Right lung (tissue), 5 donors: ENCODE data around the gene UROC1. TPM values are rescaled to one million over a fixed set of nuclear protein-coding genes. Genes with fewer than 3 reads are reported as not detected.

ENCODE experiments used
- DNase-seq, 2 donors: peaks; one replicate each; pipeline ENCODE4 v3.0.0-alpha.2; 2013
- polyA plus RNA-seq, 5 donors: library from polyadenylated mRNA; unstranded; fragments of 120-200 nt; gene quantifications; one replicate each; pipeline versions ENCODE4 v1.2.1 to v1.2.3, GENCODE V29; 2013; ENCODE audit warnings: inconsistent platforms in 1 of 5, low replicate concordance in 1 of 5; ENCODE audit not compliant: insufficient read length in 5 of 5, insufficient read depth in 1 of 5

The UROC1 gene
- polyA plus RNA-seq, 5 donors, result 0.08 to 0.23 (median 0.17) TPM; not detected in 1

DNA sequence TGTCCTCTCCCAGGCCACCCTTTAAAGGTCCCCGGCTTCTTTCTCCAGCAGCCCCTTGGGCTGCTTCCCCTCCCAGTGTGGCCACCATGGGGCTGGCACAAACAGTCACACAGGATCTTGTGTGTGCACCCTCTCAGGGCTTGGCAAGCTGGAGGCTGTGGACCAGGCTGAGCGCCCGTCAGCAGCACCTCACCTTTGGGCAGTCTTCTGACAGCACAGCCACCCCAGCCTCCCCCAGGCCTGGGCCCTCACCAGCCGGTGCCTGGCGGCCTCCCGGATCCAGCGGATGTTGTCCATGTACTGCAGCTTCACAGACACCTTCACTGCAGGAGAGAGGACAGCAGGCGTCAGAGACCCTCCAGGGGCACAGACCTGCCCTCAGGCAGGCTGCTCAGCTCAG lies 21.8 kb downstream of the UROC1 start:
- DNase-seq, result no peak

DNA sequence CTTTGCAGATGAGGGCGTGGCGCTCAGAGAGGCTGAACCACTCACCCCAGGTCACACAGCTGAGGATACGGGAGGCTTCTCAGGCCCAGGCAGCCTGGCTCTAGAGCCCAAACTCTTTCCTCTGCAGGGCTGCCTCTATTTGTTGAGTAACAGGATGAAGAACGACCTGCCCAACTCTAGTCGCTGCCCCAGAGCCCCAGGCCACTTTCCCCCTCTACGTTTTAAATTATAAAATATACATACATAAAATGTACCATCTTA lies 22.7 kb downstream of the UROC1 start:
- DNase-seq, result no peak

DNA sequence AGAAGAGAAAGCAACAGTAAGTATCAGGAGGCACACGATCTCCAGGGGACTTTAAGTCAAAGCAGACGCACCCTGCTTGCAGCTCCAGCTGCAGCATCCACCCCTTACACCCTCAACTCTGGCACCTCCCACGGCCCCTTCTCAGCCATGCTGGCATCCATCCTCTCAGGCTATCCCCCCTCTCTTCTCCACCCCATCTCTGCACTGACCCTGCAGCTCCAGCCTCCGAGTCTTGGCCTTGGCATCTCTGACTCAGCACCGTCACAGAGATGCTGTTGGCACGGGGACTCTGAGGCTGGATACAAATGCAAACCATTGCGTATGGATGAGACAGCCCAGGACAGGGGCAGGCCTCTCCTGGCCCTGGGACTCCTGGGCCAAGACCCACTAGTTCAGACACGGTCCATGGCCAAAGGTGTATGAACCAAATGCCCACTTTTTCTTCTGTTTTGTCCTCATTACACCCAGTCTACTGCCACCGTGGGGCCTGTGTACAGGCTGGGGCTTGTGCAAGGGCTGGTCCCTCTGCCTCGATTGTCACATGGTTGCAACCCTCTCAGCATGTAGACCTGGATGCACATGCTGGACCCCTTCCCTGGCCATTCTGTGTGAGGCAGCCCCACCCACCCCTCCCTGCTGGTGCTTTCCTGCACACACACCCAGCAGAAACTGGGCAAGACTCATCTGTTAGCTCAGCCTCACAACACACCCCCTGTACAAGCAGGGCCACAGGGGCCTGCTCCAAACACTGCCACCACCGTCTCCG lies 23.2 kb downstream of the UROC1 start:
- no peak for DNase-seq

DNA sequence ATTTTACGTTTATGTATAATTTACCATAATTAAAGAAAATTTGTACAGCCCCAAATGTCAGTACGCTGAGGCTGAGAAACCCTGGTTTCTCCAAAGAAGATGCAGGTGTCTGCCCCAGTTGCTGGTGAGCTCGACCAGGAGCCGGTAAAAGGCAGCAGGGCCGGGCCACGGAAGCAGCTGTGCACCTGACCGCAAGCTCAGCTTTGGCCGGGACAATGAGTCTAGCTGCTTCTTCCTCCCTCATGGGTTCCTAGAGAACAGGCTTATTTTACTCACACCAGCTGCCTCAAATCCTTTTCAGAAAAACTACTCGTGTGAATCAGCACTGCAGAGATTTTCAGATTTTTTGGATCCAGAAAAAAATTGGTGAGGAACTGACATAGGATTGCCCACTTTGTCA lies 23.8 kb downstream of the UROC1 start:
- no peak for DNase-seq

DNA sequence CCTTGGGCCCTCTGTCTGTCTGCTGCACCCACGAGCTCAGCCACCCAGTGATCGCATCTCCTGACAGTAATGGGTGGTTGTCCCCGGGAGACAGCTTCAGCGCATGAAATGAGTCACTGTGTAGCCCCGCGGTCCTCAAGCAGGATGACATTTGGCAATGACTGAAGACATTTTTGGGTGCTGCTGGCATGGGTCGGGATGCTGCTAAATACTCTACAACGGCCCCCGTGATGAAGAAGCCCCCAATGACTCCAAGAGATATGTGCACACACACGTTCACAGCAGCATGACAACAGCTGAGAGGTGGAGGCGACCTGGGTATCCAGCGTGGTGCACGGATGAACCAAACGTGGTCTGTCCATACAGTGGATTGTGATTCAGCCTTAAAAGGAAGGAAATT lies 24.5 kb downstream of the UROC1 start:
- DNase-seq, result no peak

DNA sequence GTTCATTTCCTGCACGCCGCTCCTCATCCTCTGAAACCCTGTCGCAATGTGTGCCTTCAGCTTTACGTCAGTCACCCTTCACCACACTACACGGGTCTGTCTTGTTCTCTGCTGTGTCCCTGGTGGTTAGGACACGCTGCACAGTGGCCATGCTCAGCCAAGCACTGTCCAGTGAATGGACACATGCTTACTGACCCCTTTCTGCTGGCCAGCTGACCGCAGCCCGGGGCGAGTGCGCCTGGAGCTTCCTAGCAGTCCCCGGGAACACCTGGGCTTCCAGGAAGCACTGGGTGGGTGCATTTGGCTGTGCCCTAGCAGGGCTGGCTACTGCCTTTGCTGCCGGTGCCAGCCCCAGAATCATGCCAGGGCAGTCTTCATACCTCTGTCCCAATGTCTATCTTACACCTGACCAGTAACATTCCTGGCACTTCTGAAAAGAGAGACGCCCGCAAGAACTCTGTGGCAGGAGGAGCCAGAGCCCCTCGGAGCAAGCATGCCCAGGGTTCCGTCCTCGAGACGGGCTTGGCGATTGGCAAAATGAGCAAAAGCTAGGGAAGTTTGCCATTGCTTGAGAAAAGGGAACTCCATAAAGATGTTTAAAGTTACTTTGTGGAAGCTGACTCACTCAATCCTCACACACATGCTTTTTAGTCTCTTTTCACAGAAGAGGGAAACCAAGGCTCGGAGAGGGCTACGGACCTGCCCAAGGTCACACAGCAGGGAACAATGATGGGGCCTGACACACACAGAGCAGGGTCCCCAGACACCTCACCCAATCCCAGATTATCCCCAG lies 26.2 kb downstream of the UROC1 start:
- no peak for DNase-seq

DNA sequence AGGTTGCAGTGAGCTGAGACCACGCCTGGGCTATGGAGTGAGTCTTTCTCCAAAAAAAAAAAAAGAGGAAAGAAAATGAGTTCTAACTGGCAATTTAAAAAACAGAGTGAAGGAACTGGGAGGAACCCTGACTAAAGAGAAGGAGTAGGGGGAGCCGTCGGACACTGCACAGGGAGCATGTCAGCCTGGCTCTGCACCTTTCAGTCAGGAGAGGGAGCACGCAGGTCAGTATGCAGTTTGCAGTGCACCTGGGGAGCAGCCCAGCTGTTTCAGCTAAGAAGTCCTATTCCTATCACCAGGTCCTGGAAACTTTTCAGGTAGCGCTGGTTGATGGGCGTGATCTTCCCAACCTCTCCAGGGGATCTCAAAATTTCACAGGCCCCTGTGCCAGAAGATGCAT lies 27.0 kb downstream of the UROC1 start:
- no peak for DNase-seq

DNA sequence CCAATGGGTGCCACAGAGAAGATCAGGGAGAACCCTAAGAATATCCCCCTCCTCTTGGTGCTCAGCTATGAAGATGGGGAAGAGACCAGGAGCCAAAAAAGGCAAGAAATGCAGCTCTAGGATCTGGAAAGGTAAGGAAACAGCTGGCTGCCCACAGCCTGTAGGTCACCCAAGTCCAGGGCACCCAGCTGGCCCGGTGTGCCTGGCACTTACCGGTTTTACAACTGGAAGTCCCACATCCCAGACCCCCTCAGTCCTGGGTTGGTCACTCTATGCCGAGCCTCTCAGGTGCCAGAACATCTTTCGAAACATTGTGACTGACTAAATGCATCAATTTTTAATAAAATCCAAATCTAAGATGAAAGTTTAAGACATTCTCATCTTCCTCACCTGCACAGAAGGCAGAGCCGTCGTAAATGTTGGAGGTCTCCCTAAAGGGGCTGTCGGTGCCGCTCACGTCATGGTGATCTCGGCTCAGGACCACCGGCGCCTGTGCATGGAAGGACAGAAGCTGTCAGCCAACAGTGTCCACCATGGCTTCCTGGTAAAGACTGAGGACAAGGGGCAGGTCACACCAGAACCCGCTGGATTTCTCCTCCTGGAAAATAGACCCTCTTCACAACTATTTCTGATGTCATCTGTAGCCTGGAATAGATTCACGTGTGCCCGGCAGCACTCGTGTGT lies 28.5 kb downstream of the UROC1 start:
- DNase-seq, result no peak

DNA sequence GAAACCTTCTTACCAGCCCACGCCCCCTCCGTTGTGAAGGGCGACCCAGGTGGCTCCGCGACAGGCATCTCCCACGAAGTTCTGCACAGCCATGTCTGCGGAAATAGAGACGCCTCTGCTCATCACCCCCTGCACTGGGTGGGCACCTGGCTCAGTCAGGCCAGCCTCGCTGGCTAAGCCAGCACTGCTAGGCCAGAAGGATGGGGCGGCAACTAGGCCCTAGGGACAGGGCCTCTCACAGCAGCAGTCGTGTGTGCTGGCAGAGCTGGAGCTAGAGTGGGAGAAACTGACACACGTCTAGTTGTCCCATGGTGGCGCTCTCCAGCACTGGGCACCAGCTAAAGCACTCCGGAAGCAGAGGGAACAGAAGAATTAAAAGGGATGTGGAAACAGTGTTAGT lies 29.4 kb downstream of the UROC1 start:
- DNase-seq, result no peak

DNA sequence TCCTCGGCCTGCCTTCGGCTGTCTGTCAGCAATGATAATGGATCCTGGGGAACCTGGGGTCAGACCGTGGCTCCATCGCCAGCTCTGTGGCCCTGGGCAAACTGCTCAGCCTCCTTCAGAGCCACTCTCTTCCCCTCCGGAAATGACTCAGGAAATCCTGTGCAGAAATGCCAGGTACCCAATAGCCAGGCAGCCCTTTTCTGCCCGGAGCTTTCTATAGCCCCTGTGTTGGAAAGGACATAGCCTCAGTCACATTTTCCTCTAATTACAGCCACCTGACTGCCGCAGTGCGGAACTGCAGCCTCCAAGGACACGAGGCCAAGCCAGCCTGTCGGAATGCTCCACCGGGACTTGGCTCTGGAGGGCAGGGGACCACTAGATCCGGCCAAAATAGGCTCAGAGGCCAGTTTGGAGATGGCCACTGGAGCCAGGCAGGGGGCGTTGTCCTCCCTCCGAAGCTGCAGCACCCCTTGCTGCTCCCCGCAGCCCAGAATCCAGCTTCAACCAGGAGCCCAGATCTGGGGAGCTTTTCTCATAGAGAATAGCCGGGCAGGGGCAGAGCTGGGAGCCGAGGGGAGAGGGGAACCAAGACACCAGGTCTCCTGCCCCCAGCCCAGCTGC lies 30.3 kb downstream of the UROC1 start:
- no peak for DNase-seq

DNA sequence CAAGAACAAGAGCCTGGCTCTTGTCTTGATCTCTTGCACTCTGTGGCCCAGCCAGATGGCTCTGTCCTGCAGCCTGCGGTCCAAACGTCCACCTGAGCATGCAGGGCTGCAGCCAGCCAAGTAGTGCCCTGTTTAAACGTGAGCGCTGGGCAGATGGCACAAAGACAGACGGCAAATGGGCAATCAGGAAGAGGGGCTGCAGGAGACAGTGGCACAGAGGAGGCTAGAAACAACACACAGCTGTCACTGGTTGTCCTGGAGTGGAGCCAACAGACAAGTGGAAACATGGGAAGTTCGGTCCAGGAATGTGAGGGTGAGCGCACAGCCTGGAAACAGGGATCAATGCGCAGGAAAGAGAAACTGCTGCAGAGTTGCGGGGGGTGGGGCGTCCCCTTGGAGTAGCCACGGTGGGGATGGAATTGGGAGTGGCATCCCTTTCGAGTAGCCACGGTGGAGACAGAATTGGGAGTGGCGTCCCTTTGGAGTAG lies 31.2 kb downstream of the UROC1 start:
- no peak for DNase-seq

DNA sequence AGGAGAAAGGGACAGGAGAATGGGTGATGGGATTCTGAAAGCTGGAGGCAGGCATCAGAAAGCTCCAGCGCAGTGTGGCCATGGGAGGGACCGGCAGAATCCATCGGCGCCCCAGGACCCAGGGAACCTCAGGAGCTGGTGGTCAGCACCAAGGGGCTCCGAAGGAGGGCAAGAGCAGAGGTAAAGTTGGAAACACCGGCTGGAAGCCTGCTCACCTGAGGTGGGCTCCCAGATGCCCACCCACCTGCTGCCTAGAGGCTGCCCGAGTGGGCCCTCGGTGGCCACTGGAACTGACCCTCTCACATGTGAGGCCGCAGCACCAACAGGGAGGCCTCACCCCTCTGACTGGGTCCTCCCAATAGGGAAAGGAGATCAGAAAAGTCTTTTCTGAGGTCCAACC lies 31.6 kb downstream of the UROC1 start:
- no peak for DNase-seq

DNA sequence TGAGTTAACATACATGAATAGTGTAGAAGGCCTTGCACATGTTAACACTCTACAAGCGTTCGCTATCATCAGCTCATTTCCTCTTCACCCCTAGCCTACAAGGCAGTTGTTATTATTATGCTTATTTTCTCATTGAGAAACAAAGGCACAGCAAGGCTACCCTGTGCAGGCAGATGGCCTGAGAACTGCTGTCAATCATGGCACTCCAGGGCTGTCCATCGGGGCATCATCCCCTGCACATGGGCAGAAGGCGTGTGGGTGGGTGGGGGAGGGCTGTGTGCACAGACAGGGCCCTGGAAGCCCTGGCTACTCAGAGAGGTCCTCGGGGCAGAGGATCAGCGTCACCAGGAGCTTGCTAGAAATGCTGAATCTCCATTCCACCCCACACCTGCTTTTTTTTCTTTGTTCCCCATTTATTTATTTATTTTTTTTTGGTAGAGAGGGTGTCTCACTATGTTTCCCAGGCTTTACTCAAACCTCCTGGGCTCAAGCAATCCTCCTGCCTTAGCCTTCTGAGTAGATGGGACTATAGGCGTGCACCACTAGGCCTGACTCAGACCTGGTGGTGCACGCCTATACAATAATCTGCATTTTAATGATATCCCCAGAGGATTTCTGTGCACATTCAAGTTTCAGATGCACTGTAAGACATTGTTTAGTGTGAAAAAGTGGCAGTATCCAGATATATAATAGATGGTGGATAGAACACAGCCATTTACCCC lies 32.2 kb downstream of the UROC1 start:
- DNase-seq, result no peak

DNA sequence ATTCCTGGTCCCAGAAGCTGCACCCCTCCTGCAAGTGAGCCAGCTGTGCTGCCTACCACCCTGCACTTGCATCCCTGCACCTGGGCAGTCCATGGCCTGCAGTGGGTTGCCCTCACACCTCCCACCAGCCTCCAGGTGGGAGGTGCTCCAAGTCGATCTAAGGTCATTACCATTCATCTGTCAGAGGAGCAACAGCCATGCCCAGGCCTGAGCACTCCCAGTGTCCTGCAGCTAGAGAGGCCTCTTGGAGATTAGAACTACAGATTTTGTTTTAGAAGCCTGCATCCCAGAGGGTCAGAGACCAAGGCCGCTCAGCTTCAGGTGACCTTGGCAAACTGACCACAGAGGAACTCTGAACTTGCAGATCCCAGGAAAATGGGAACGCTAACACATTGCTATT lies 32.9 kb downstream of the UROC1 start:
- DNase-seq, result no peak

DNA sequence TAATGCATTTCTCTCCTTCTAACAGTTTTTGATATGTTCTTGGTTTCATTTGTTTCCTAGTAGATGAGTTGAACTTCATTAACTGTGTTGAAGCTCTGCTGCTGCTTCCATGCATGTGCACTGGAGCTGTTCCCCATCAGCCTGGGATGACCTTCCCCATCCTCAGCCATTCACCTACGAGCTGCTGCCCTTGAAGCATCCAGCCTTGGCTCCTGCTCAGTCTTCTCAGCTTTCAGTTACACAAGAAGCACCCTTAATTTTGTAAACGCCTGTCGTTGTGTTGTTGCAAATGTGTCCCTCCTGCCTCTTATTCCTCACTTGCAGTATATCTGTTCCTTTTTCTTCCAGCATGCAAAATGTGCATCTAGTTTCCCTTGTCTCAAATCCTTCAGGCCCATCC lies 33.4 kb downstream of the UROC1 start:
- no peak for DNase-seq

DNA sequence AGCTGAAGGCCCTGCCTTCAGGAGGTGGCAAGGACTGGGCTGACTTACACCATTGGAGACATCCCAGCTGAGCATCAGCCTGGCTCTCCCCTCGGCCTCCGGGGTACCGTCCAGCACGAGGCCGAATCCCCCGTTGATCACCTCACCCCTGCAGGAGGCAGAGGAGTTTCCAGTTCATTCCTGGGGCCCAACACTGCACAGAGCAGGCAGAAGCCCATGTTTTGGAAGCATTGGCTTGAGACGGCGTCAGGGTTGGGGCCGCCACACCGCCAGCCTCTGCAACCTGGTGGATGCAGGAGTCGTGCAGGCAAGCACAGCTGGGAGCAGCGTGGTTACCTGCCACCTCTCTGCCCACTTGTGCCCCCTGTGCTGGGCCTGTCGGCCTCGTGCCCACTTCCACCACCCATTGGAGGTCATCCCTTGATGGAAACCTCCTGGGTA lies 34.2 kb downstream of the UROC1 start:
- DNase-seq, result no peak

DNA sequence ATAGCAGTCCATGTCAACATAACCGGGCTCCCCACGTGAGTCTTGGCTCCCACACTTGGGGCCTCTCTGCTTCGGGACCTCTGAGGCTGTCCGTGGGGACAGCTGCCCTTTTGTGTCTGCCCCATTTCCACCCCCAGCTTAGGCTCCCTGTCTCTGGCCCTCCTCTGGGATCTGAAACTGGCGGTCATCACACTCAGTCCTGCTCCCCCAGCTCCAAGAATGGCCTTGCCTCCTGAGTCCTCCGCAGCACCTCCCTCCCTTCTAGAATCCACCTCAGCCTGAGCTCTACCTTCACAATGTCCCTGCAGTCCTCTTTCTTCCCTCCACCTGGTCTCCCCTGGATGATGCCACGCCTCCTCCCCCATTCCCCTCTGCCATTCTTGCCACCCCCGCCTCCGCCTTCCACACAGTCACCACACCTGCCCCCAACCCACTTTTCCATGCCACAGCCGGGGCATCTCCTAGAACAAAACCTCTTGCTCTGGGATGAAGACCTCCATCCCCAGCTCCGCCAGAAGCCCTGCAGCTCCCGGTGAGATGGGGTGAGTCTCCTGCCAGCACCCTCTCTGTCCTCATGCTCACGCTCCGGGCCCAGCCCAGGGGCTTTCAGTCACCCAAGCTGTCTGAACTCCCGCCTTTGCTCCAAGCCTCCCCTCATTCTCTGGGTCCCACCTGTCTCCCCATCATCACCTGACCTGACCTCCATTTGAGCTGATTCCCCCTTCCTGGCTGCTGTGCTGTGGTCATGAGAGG lies 34.9 kb downstream of the UROC1 start:
- DNase-seq, result no peak

DNA sequence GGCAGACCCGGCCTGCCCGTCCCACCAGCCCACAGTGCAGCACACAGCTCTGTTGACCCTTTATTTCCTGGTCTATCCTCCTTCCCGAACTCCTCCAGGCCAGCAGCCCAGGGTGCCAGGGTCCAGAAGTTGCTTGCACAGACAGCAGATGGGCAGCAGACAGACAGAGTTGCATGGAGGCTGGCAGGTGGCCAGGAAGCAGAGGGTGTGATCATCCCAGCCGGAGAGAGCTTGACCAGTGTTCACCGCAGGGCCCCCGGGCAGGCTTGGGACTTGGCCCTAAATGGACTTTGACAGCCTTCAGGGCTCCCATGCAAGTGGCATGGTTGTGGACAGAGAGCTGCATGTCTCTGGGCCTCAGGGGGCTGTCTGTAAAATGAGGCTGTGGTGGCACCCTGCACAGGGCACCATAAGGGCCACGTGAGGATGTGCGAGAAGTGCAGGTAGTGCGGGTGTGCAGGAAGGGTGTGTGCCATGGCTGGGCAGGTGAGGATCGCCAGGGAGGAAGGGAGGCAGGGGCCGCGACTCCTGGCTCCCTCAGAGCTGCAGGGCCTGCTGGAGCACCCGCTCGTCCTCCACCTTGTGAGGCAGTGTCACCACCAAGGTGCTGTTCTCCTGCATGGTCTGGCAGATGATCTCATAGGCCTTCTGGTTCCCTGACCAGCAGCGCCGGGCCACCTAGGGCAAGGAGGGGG lies 35.6 kb downstream of the UROC1 start:
- DNase-seq, result no peak

DNA sequence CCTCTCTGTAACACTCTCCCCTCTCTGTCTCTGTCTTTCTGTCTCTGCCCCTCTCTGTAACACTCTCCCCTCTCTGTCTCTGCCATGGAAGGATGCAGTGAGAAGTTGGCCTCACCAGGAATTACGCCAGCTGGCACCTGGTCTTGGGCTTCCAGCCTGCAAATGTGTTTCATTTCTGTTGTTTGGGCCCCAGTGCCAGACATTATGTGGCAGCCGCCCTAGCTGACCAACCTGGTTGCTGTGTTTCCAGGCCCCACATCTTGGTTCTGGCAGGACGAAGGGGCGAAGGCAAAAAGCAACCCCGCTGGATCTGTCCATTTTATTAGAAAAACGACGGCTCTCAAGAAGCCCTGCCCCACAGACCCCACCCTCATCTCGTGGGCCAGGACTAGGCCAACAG lies 36.7 kb downstream of the UROC1 start:
- DNase-seq, result no peak

DNA sequence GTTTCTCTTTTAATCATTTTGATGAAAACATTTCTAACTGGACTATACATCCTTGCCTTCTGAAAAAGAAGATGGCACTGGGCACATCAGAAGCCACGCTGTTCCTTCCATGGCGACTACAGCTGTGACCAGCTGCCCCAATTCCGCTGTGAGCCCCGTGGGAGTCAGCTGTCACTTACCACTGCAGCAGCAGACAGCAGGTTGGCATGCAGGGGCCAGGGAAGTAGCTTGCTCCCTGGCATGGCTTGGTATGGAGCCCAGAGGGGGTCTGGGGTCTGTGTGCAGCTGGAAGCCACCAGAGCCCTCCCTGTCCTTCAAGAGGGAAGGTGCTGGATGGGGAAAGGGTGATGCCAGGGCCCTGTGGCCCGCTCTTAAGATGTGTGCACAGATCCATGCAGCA lies 37.4 kb downstream of the UROC1 start:
- DNase-seq, result no peak
